GM06990 (cell line): Measurements from ENCODE around the gene STRBP.

Source experiments
- DNase-seq: peaks from one replicate; pipeline ENCODE4 v3.0.0-alpha.2; 2011; ENCODE audit not compliant: insufficient read length; ENCODE audit errors: extremely low read depth
- H3K27me3 ChIP-seq: replicated peaks from 2 replicates; pipeline ENCODE4 v1.6.0; 2011; ENCODE audit warnings: low read length; ENCODE audit not compliant: control insufficient read depth, insufficient read depth
- H3K36me3 ChIP-seq: 2 replicates; pipeline ENCODE4 v1.5.1; 2011; ENCODE audit warnings: low read length; ENCODE audit not compliant: control insufficient read depth, insufficient read depth
- H3K4me3 ChIP-seq: replicated peaks from 2 replicates; pipeline ENCODE4 v1.5.1; 2011; ENCODE audit warnings: low read depth, mild to moderate bottlenecking, control low read depth, low read length
- CTCF ChIP-seq: IDR thresholded peaks from 2 replicates; pipeline ENCODE4 v1.5.1; 2011; ENCODE audit warnings: low read length, control low read depth, mild to moderate bottlenecking, inconsistent platforms; ENCODE audit not compliant: insufficient read depth, poor library complexity, severe bottlenecking

The STRBP gene

GRCh38 chr9:123263227-123263626 lies 5.2 kb downstream of the STRBP start:
- Histone ChIP-seq H3K36me3 (no peaks in the 10 kb centered on the region), H3K27me3 (no peaks in the 10 kb centered on the region), H3K4me3 (no peak overlapping the region)
- no peak for TF ChIP-seq CTCF
- DNase-seq, result no peak

GRCh38 chr9:123262338-123262737 lies 6.0 kb downstream of the STRBP start:
- no peak overlapping the region for H3K4me3 ChIP-seq
- H3K27me3 ChIP-seq, result no peaks in the 10 kb centered on the region
- no peak for DNase-seq

GRCh38 chr9:123261006-123261677 lies 7.2 kb downstream of the STRBP start:
- DNase-seq, result no peak
- no peaks in the 10 kb centered on the region for H3K27me3 ChIP-seq
- no peak overlapping the region for H3K4me3 ChIP-seq
- no peak for TF ChIP-seq CTCF
- H3K36me3 ChIP-seq, result no peaks in the 10 kb centered on the region

More at GRCh38 chr9:123262338-123262737, 6.0 kb downstream of the STRBP start:
- TF ChIP-seq CTCF, result no peak
- no peaks in the 10 kb centered on the region for H3K36me3 ChIP-seq

- no peak for TF ChIP-seq CTCF
- Histone ChIP-seq H3K36me3 (no peaks in the 10 kb centered on the region), H3K4me3 (no peak overlapping the region), H3K27me3 (no peaks in the 10 kb centered on the region)
- no peak for DNase-seq
Observed at GRCh38 chr9:123260340-123260739, 8.0 kb downstream of the STRBP start.

GRCh38 chr9:123257276-123257675 lies 11.1 kb downstream of the STRBP start:
- no peak for TF ChIP-seq CTCF
- Histone ChIP-seq H3K4me3 (no peak overlapping the region), H3K36me3 (no peaks in the 10 kb centered on the region), H3K27me3 (no peaks in the 10 kb centered on the region)
- DNase-seq, result no peak

- no peaks in the 10 kb centered on the region for H3K27me3 ChIP-seq
- no peak overlapping the region for H3K4me3 ChIP-seq
- no peak for DNase-seq
- TF ChIP-seq CTCF, result no peak
- no peaks in the 10 kb centered on the region for H3K36me3 ChIP-seq
Observed at GRCh38 chr9:123255718-123256117, 12.7 kb downstream of the STRBP start.
